Esophagus squamous epithelium (tissue), 5 donors: ENCODE measurements around the gene POU2AF3. TPM values are rescaled to one million over a fixed set of nuclear protein-coding genes. Genes with fewer than 3 reads are reported as not detected.

Source experiments
- DNase-seq: peaks from one replicate; lab custom pipeline; 2025; lab: John Stamatoyannopoulos, UW
- H3K27ac ChIP-seq, 4 donors: fragments of 200-600 bp; sonication (generic); one replicate each; pipeline ENCODE4 v1.5.1; 2016 to 2019; ENCODE audit warnings: mild to moderate bottlenecking in 1 of 4
- H3K27me3 ChIP-seq, 4 donors: fragments of 200-600 bp; sonication (generic); 1 replicate in 3 of 4; 2 replicates in 1 of 4; pipeline versions ENCODE4 v1.5.1 to v1.6.0; 2017 to 2021; ENCODE audit warnings: antibody characterized with exemption in 1 of 4
- H3K36me3 ChIP-seq, 3 donors: fragments of 200-600 bp; sonication (generic); one replicate each; pipeline ENCODE4 v1.5.1; 2016 to 2019
- H3K4me1 ChIP-seq, 3 donors: fragments of 200-600 bp; sonication (generic); one replicate each; pipeline ENCODE4 v1.5.1; 2017 to 2019
- H3K4me3 ChIP-seq, 4 donors: fragments of 200-600 bp; sonication (generic); 1 replicate in 3 of 4; 2 replicates in 1 of 4; pipeline ENCODE4 v1.5.1; 2016 to 2019; ENCODE audit warnings: mild to moderate bottlenecking in 2 of 4, moderate library complexity in 1 of 4
- H3K9me3 ChIP-seq, 3 donors: fragments of 200-600 bp; sonication (generic); one replicate each; pipeline ENCODE4 v1.5.1; 2016 to 2019
- CTCF ChIP-seq, 6 experiments: fragments of 450-650 bp in 4 of 6; fragments of 200-600 bp in 2 of 6; sonication (generic) in 2 of 6; IDR thresholded peaks; one replicate each; pipeline ENCODE4 v1.5.1; 2016 to 2019; ENCODE audit warnings: antibody characterized with exemption in 6 of 6, mild to moderate bottlenecking in 4 of 6, moderate library complexity in 4 of 6
- POLR2A ChIP-seq, 4 donors: fragments of 450-650 bp; IDR thresholded peaks; one replicate each; pipeline ENCODE4 v1.6.1; 2017; ENCODE audit warnings: antibody characterized with exemption in 4 of 4, mild to moderate bottlenecking in 4 of 4, moderate library complexity in 3 of 4
- WGBS, 2 donors: methylation state at CpG; one replicate each; pipeline ENCODE4 v1.1.5; 2018; 5-methylcytosine and 5-hydroxymethylcytosine counted together
- intact Hi-C: fragments of 100-400 bp; cut with DNase I; formaldehyde crosslinking; loops from one replicate; pipeline ENCODE4 v1.15.0; 2022
- total RNA-seq, 4 donors: library from RNA; depleted of rRNA; stranded (reverse); fragments of >200 nt; gene quantifications; one replicate each; pipeline ENCODE4 v1.1.0, GENCODE V29; 2016
- donor health status: DM: yes; HTN: yes; CAD: no.

Gene POU2AF3
- total RNA-seq, 4 donors from 2014 or later = 1.3 to 4.1 (median 2.1) TPM

GRCh38 chr11:111353776-111354600 is 55.6 kb downstream of the POU2AF3 start:
- Histone ChIP-seq H3K9me3 (no peaks in the 10 kb centered on the region), H3K27ac (no peak overlapping the region), H3K27me3 (no peaks in the 10 kb centered on the region), H3K36me3 (no peaks in the 10 kb centered on the region), H3K4me3 (no peak overlapping the region), H3K4me1 (peaks cover 0 to 16% (median 0%) of the 10 kb centered on the region in 3 donors)
- no peak for DNase-seq
- TF ChIP-seq POLR2A (IDR thresholded peaks at IDR 0.05) (no peak), CTCF (IDR thresholded peaks at IDR 0.05) (no peak)
- intact Hi-C loops = no loop called here
- WGBS, 2 donors = 93 to 97% methylated on average over 12 to 13 of the region's 16 CpGs

- Histone ChIP-seq H3K9me3 (no peaks in the 10 kb centered on the region), H3K36me3 (no peaks in the 10 kb centered on the region), H3K4me3 (no peak overlapping the region), H3K27me3 (no peaks in the 10 kb centered on the region), H3K27ac (no peak overlapping the region), H3K4me1 (peaks cover 0 to 20% (median 0%) of the 10 kb centered on the region in 3 donors)
- intact Hi-C loops = no loop called here
- DNase-seq = no peak
- no peak for TF ChIP-seq CTCF (IDR thresholded peaks at IDR 0.05)
- TF ChIP-seq POLR2A (IDR thresholded peaks at IDR 0.05) = no peak
- 83 to 88% methylated on average over 2 of the region's 2 CpGs for WGBS, 2 donors
These were observed 56.2 kb downstream of the POU2AF3 start for GRCh38 chr11:111354601-111354891.

- H3K27me3 ChIP-seq = no peaks in the 10 kb centered on the region
- H3K27ac ChIP-seq = no peak overlapping the region
- peaks cover 0 to 21% (median 0%) of the 10 kb centered on the region in 3 donors for H3K4me1 ChIP-seq
- no peak for DNase-seq
- H3K9me3 ChIP-seq = no peaks in the 10 kb centered on the region
- no peak for TF ChIP-seq POLR2A (IDR thresholded peaks at IDR 0.05)
- no peak for TF ChIP-seq CTCF (IDR thresholded peaks at IDR 0.05)
- no peak overlapping the region for H3K4me3 ChIP-seq
- whole genome bisulfite sequencing, 2 donors = 80 to 88% methylated on average over 3 to 5 of the region's 5 CpGs
- intact Hi-C loops = no loop called here
- no peaks in the 10 kb centered on the region for H3K36me3 ChIP-seq
These were observed 56.8 kb downstream of the POU2AF3 start for GRCh38 chr11:111355101-111355500.

- Histone ChIP-seq H3K27me3 (no peaks in the 10 kb centered on the region), H3K4me1 (peaks cover 0 to 25% (median 6%) of the 10 kb centered on the region in 3 donors), H3K27ac (no peak overlapping the region), H3K9me3 (no peaks in the 10 kb centered on the region), H3K36me3 (no peaks in the 10 kb centered on the region), H3K4me3 (no peak overlapping the region)
- no peak for DNase-seq
- no peak for TF ChIP-seq CTCF (IDR thresholded peaks at IDR 0.05)
- TF ChIP-seq POLR2A (IDR thresholded peaks at IDR 0.05) = no peak
- intact Hi-C loops = no loop called here
- 71 to 77% methylated on average over 5 of the region's 5 CpGs for WGBS, 2 donors
These were observed 57.8 kb downstream of the POU2AF3 start for GRCh38 chr11:111355956-111356659.

GRCh38 chr11:111356660-111357048 is 58.3 kb downstream of the POU2AF3 start:
- DNase-seq = no peak
- 70 to 77% methylated on average over 3 of the region's 3 CpGs for WGBS, 2 donors
- Histone ChIP-seq H3K36me3 (no peaks in the 10 kb centered on the region), H3K4me3 (no peak overlapping the region), H3K27ac (no peak overlapping the region), H3K4me1 (peaks cover 0 to 30% (median 9%) of the 10 kb centered on the region in 3 donors), H3K27me3 (no peaks in the 10 kb centered on the region), H3K9me3 (no peaks in the 10 kb centered on the region)
- intact Hi-C loops = no loop called here
- TF ChIP-seq CTCF (IDR thresholded peaks at IDR 0.05) (no peak), POLR2A (IDR thresholded peaks at IDR 0.05) (no peak)
